NCI-H345 treated with DMSO at 0.1 percent for 48 hours (cell line): ENCODE measurements around the gene TRPV4.
"Not testable (repeated sequence)": the region's sequence is repeated elsewhere in the genome, so short reads cannot be mapped to it uniquely, and the experiment has no call there.

ENCODE experiments used
- DNase-seq: peaks from one replicate; lab custom pipeline; 2025; ENCODE audit not compliant: unreplicated experiment; lab: John Stamatoyannopoulos, UW

The TRPV4 gene

GRCh38 chr12:109833307-109834189 is at the start of gene TRPV4:
TRPV4 (minus strand) TSS chr12:109833398; CDS start chr12:109814796, 18,602 bp downstream.
- DNase-seq: no peak

DNA sequence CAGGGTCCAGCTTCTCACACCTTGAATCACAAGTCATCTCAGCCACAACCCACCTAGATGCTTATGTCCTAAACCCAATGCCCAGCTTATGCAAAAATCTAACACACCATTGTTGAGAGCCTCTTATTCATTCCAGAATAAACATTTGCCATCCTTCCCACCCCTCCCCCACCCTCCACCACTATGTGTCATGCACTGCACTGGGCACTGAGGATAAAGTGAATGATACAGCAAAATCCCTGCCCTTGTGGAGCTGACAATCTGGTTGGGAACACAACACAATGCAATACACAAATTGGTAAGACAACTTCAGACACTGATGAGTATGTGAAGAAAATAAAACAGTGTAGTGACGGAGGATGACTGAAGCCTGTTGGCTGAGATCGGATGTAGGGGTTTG is 48.6 kb upstream of the TRPV4 start:
- DNase-seq: no peak

DNA sequence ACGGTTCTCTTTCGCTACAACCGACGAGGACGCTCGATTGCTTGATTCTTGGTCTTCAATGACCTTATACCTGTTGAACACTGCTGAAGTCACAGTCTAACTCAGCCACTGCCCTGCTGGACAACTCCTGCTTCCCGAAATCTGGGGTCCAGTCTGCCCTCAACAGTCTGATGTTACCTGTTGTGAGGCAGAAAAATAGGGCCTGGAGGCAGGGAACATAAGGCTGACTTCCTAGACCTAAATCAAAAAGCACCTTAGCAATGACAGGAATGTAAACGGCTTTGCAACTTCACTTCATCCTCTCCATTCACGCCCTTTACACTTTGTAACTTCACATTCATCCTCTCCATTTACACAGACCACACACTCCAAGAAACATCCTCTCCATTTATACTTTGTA is 47.7 kb upstream of the TRPV4 start:
- no peak for DNase-seq

DNA sequence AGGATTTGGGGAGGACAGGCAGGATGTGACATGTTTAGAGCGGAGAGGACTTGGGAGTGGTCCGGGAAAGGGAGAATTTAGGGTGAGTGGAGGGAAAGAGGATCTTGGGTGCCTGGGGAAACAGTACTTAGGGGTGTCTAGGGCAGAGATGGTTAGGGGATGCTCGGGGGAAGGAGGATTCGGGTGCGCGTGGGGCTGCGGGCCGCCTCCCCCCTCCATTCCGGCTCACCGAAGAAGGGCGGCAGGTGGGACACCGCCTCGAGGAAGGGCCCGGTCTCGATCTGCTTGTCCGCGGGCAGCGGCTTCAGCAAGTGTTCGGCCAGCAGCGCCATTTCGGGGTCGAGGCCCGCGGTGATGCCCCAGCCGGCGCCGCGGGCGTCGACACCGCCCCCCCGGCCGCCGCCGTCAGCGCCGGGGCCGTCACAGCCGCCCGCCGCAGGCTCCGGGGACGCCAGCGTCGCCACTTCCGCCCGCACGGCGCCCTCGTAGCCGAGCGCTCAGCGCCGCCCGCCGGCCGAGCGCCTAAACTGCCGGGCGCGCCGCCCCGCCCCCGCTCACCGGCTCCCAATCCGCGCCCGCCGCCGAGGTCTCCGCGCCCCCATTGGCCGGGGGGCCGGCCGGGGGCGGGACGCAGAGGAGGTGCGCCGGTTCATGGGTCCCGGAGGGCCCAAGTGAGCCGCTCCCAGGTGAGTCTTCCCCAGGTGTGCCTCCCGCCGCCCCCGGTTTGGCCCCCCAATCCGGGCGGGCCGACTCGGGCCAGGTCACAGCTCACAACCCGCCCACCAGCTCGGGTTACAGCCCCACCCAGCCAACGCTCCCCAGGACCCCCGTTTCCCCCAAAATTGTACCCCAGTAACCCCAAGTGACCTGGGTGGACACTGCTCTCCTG is 47.1 kb upstream of the TRPV4 start, which contains the start of gene GLTP:
GLTP (minus strand) TSS at position 499 of the 889 bp plus-strand sequence; CDS start at position 332, 167 bp downstream.
- DNase-seq: peak; percentile 82

GRCh38 chr12:109879351-109880042 is 46.3 kb upstream of the TRPV4 start:
- no peak for DNase-seq

- no peak for DNase-seq
Measured at GRCh38 chr12:109878749-109879148, 45.6 kb upstream of the TRPV4 start.

DNA sequence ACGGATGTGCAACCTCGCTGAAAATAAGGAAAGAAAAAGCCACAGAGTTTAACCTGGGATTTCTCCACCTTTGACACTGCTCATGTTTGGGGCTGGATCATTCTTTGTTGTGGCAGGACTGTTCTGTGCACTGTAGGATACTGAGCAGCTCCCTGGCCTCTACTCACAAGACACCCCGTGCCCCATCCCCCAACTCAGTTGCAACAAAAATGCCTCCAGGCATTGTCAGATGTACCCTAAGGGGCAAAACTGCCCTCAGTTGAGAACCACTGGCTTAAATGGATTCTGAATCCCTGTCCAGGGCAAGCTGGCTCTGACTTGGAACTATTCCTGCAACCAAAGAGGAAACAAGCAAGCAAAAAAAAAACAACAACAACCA is 45.0 kb upstream of the TRPV4 start:
- DNase-seq: no peak

DNA sequence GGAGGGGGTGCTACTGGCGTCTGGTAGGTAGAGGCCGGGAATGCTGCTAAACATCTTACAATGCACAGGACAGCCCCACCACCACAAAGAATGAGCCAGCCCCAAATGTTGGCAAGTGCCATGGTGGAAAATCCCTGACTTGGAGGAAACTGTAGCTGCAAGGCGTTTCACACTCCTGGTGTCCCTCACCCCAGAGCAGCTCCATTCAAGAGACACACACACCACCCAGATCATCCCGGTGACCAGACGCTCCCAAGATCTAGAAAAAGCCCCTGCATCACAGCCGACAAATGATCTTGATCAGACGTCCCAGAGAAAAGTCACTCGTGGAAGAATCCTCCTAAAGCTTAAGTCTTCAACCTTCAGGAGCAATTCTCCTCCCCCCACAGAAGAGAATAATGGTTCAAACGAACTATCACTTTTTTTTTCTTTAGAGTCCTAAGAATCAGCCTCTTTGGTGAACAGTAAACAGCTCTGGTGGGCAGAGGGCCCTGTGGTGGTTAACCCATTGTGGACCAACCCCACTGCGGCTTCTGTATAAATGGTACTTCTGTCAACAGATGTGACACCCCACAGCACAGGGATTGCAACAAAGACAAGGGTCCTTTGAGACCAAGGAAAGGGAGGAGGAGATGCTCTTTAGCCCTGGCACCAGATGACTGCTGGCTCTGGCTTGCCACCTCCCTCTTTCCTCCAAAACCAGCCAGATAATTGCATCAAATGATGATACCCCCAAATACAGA is 44.5 kb upstream of the TRPV4 start:
- DNase-seq: no peak

DNA sequence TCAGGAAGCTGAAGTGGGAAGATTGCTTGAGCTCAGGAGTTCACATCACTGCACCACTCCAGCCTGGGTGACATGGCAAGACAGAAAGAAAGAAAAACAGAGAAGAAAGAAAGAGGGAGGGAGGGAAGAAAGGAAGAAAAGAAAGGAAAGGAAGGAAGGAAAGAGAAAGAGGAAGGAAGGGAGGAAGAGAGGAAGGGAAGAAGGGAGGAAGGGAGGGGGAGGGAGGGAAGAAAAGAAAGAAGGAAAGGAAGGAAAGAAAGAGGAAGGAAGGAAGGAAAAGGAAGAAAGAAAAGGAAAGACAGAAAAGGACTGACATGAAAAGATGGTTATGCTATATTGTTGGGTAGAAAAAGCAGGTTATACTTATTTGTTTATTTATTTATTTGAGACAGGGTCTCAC is 43.2 kb upstream of the TRPV4 start:
- DNase-seq: no peak

GRCh38 chr12:109875572-109876131 is 42.5 kb upstream of the TRPV4 start:
- DNase-seq: no peak

DNA sequence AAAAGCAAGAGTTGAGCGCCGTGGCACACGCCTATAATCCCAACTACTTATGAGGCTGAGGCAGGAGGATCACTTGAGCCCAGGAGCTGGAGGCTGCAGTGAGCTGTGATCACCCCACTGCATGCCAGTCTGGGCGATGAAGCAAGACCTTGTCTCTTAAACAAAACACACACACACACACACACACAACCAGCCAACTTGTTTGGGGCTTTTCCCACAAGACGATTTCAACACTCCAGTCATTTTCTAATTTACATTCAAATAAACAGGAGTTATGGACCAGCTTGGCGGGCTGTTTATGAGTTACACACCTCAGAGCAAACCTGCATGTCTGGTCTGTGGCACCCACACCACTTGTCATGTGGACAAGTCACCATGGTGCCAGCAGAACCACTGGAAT is 40.5 kb upstream of the TRPV4 start:
- no peak for DNase-seq

DNA sequence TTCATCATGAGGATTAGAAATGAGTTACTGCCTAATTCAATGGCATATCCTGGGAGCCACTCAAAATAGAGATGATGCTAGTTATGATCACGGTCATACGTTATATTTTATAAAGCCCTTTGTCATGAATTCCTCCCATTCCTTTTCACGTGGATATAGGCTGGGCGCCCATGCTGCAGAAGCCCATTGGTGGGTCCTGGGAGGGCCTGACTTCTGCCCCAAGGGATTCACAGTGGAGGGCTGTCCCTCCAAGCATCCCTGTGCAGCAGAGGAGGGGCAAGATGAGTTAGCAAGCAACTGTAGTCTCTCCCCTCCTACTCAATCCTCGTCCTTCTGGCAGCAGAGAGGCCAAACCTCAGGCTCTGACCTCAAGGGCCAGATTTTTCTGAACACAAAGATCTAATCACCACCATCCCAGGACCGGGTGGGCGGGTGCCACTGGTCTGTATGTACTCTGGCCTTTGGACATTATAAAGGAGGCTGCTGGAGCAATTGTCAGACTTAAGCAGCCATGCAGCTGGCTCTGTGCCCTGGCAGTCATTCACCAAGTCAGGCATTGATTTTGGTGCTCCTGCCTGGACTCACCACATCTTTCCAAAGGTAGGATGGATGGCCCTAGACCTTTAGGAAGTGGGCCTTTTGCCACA is 38.6 kb upstream of the TRPV4 start:
- DNase-seq: no peak

DNA sequence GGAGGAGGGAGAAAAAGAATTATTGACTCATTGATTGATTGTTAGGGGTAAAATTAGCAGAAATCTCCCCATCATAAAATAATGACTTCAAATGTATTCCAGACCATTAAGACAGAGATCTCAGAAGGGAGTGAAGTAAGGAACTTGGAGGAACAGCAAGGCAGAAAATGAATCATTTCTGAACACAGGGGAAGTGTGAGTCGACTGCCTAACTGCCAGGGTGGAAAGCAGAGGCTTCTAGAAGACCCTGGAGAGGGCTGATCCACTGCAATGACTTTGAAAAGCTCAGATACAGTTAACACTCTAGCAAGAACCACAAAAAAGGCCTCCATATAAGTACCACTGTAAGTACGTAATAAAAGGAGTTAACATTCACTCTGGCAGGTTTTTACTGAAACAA is 37.5 kb upstream of the TRPV4 start:
- DNase-seq: no peak

DNA sequence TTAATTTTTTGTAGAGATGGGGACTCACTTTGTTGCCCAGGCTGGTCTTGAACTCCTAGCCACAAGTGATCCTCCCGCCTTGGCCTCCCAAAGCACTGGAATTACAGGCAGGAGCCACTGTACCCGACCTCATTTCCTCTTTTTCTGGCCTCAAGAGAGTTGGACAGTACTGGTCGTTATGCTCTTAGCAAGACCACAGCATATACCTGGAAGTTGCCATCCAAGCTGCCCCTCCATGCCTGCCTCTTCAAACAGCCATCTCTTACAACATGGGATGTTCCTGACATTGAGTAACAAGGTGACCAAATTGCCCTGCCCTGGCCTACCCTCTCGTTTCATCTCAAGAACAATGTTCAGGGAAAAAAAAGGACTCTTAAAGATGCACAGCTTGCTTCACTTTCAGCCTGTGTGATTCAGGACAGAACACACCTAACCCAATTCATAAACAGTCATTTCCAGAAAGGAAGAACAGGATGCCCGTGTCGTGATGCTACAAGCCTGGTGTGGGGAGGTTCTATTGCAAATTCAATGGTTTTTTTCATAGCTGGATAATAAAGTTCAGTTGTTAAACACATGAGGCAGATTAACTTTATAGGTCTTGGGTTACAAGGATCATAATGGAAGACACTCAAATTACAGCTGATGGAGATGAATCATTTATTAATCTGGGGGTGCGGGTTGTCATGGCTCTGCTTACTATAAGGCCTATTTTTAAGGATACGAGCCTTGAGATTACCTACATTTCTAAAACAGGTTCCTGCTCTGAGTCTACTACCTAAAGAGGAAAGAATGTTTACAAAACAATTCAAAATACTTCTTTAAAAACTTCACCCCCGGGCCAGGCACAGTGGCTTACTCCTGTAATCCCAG is 35.2 kb upstream of the TRPV4 start:
- DNase-seq: no peak

DNA sequence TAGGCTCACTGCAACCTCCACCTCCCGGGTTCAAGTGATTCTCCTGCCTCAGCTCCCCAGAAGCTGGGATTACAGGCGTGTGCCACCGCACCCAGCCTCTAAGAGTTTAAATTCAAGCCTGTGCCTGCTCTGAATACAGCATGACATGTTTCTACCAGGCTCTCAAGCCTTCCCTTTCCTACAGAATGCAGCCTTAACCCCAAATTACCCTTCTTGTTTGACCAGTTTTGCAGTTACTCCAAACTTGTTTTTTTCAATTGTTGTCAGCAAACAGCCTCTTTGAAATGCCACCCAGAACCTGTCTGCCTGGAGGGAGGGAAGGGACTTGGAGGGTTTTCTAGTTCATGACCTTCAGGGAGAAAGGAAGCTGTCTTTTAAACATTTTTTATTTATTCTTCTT is 31.7 kb upstream of the TRPV4 start:
- no peak for DNase-seq

DNA sequence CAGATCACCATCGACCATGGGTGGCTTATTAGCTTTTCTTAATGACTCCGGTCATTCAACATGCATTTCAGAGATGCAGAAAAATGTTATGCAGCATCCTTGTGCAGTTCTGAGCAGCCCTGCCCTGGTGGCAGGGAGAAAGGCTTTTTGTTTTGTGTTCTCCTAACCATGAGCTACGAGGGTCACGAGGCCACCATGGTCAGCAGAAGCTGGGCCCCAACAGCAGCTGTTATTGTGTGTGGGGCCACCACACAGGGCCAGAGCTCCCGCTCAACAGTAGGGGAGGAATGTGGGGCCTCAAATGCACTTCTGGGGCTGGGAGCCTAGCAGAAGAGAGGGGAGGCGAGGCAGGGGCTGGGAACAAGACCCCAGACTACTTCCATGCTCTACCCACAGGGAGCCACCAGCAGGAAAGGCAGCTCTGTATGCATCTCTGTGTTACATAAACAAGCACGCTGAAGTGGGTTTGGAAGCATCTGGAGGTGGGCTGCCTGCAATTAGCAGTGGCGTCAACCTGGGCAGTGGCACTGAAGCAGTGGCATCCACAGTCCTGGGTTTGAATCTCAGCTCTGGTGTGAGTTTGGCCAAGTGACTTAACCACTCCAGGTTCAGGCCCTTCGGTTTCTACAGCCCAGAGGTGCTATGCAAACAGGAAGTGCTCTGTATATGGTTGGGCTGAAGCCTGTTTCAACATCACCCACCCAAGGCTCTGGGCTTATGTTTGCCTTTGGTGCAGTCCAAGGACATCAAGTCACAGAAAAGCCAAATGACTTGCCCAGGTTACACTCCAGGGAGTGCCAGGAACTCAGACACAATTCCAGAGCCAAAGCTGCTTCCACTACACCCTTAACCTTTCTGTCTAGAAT is 30.9 kb upstream of the TRPV4 start:
- DNase-seq: no peak

- DNase-seq: not testable (repeated sequence)
Measured at GRCh38 chr12:109862491-109862890, 29.3 kb upstream of the TRPV4 start.
